DND-41 (cell line): Measurements from ENCODE around the gene DSCAM.

Source experiments
- CTCF ChIP-seq: IDR thresholded peaks from 2 replicates; pipeline ENCODE4 v1.5.1; 2012; ENCODE audit warnings: borderline replicate concordance, low read length, moderate library complexity, mild to moderate bottlenecking; ENCODE audit not compliant: poor library complexity, severe bottlenecking; ENCODE audit errors: extremely low read depth
- EZH2 ChIP-seq: IDR thresholded peaks from 3 replicates; pipeline ENCODE4 v1.6.1; 2012; ENCODE audit warnings: borderline replicate concordance, low read depth, mild to moderate bottlenecking, moderate library complexity, low read length, inconsistent platforms; ENCODE audit not compliant: severe bottlenecking

DNA sequence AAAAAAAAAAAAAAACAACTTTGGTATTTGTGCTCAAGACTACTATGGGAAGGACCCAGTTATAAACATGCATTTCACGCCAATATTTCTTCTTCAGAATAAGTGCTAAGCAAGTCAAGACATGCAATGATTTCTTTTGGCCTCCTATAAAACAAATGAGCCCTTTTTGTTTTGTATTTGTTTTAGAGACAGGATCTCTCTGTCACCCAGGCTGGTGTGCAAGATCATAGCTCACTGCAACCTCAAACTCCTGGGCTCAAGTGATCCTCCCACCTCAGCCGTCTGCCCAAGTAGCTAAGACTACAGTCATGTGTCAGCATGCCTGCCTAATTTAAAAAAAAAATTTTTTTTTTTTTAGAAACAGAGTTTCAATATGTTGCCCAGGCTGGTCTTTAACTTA lies 631.0 kb downstream of the DSCAM start:
- TF ChIP-seq EZH2 (no peak), CTCF (no peak)
